Fibroblast of gingiva (primary cell): ENCODE measurements around the gene GRIN2D.
A peak's percentile ranks its signal among the peaks of the same experiment; 100 is the strongest.

ENCODE experiments used
- DNase-seq: peaks from one replicate; pipeline ENCODE4 v3.0.0-alpha.2; 2011; ENCODE audit warnings: low read depth

GRIN2D gene

DNA sequence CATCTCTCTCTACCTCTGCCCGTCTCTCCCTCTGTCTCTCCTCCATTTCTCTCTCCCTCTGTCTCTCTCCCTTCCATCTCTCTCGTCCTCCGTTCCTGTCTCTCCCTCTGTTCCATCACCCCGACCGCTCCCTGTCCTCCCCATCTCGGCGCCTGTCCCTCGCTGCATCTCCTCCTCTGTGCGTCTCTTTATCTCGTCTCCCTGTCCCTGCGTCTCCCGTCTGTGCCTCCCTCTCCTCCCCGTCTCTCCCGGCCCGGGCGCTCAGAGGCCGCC is 4.6 kb downstream of the GRIN2D start:
- no peak for DNase-seq

DNA sequence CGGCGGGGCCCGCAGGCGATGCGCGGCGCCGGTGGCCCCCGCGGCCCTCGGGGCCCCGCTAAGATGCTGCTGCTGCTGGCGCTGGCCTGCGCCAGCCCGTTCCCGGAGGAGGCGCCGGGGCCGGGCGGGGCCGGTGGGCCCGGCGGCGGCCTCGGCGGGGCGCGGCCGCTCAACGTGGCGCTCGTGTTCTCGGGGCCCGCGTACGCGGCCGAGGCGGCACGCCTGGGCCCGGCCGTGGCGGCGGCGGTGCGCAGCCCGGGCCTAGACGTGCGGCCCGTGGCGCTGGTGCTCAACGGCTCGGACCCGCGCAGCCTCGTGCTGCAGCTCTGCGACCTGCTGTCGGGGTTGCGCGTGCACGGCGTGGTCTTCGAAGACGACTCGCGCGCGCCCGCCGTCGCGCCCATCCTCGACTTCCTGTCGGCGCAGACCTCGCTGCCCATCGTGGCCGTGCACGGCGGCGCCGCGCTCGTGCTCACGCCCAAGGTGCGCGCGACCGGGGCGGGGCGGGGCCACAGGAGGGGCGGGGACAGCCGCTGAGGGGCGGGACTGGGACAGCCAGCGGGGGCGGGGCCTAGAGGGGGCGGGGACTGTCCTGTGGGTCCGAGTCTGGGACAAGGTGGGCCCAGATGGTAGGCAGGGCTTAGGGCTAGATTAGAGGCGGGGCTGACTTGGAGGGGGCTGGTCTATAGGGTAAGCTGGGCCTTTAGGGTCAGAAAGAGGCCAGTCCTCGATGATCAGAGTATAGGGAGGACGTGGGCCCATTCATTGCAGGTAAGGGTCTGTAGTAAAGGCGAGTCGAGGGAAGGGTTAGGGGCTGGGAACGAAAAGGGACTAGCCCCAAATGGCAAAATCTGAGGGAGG is 5.1 kb downstream of the GRIN2D start:
- DNase-seq: peak; percentile 84

DNA sequence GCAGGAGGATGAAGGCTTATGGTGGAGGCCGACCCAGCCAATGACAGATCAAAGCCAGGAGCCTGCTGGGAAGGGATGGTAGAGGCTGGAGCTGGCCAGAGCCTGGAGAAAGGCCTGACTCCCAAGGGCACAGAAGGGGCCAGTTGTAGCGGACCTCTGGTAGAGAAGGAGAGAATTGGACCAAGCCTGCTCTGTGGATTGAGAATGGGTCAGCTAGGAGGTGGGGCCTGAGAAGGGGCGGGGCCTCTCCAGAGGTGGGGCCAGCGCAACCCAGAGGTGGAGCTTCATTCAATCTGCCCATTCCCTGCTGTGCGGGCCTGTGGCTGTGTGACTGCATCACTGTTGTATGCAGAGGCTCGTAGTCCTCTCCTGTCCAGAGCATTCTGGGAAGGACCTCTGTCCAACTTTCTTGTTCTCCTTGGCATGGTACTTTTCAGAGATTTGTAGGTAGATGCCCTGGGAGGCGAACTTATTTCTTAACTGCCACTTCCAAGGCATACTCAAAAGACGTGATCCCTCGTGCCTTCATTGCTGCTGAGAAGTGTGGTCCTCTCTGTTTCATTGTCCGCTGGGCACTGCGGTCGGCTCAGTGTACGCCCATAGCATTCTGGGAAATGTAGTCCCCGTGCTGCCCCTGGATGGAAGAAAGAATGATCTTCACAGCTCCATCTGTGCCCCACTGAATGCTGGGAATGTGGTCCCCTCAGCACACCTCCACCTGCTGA is 6.7 kb downstream of the GRIN2D start:
- DNase-seq: peak; percentile 75

DNA sequence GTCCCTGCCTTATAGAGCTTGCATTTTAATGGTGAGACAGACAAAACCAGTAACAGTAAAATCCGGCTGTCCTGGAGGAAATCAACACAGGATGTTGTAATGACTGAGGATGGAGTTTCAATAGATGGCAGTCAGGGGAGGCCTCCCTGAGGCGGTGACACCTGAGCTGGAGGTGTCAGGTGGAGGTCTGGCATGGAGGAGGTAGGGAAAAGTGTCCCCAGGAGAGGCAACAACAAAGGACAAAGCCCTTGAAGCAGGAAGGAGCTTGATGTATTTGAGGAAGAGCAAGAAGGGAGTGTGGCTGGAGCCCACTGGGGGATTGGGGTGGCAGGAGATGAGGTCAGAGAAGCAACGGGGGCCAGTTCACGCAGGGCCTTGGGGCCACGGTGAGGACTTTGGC is 7.8 kb downstream of the GRIN2D start:
- DNase-seq: no peak

DNA sequence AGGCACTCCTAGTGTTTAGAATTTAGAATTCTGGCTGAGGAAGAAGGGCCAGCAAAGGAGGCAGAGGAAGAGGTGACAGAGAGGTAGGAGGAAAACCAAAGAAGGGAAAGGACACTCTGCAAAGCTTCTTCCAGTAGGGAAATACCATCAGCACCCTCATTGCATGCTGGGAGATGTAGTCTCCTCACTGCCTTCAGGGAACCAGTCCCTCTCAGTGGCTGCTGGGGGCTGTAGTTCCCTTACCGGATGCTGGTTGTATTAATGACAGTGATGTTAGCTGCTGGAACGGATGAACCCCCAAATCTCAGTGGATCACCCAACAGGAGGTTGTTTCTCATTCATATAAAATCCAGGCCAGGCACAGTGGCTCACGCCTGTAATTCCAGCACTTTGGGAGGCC is 10.1 kb downstream of the GRIN2D start:
- DNase-seq: peak; percentile 46

DNA sequence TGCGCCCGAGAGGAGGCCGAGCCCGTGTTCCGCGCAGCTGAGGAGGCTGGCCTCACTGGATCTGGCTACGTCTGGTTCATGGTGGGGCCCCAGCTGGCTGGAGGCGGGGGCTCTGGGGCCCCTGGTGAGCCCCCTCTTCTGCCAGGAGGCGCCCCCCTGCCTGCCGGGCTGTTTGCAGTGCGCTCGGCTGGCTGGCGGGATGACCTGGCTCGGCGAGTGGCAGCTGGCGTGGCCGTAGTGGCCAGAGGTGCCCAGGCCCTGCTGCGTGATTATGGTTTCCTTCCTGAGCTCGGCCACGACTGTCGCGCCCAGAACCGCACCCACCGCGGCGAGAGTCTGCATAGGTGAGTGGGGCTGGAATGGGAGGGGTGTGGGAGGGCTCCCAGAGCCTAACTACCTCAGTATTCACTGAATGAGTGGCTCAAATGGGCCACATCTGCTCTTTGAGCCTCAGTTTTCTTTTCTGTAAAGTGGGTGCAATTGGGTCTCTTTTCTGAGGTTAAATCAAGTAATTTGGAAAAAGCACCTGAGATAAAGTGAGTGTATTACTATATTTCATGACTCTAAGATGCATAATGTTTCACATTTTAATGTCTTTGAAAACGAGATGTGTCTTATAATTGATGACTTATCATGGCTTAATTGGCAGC is 11.7 kb downstream of the GRIN2D start:
- no peak for DNase-seq

DNA sequence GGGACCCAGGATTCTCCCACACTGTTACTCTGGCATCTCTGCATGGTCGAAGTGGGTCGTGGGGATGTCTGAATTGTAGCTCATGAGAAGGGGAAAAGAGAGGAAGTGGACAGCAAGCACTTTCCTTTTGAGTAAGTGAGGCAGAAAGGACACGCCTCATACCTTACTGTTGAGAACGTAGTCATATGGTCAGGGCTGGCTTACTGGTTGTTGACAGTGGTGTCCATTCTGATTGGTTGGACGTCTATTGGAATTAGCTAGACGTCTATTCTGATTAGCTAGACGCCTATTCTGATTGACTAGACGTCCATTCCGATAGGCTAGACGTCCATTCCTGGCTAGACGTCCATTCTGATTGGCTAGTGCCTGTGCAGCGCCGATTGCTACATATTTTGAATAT is 12.4 kb downstream of the GRIN2D start:
- DNase-seq: no peak

DNA sequence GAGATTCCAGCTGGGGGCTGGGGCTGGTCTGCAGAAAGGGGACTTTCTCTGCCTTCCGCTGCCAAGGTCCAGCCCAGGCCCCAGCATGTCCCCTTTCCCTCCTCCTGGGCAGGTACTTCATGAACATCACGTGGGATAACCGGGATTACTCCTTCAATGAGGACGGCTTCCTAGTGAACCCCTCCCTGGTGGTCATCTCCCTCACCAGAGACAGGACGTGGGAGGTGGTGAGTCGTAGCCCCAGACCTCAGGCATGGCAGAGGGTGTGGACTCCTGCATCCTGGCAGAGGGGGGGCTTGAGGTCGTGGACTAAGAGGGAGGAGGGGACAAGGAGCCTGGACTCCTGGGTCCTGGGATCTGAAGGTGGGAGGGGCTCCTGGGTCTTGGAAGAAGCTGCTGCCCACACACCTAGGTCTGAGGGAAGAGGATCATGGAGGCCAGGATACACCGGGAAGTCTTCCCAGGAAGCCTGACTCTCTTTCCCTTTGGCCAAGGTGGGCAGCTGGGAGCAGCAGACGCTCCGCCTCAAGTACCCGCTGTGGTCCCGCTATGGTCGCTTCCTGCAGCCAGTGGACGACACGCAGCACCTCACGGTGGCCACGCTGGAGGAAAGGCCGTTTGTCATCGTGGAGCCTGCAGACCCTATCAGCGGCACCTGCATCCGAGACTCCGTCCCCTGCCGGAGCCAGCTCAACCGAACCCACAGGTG is 20.6 kb downstream of the GRIN2D start:
- no peak for DNase-seq

DNA sequence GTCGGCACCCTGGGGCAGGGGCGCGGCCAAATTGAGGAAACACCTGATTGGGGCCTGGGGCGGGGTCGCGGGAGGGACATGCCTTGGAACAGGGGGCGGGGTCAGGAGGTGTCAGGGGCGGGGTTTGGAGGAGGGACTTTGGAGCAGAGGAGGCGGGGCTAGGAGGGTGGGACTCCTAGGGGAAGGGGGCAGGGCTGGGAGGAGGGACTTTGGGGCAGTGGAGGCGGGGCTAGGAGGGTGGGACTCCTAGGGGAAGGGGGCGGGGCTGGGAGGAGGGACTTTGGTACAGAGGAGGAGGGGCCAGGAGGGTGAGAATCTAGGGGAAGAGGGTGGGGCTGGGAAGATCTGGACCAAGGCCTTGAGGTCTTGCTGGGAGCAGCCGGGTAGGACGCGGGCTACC is 21.9 kb downstream of the GRIN2D start:
- peak; percentile 37 for DNase-seq

DNA sequence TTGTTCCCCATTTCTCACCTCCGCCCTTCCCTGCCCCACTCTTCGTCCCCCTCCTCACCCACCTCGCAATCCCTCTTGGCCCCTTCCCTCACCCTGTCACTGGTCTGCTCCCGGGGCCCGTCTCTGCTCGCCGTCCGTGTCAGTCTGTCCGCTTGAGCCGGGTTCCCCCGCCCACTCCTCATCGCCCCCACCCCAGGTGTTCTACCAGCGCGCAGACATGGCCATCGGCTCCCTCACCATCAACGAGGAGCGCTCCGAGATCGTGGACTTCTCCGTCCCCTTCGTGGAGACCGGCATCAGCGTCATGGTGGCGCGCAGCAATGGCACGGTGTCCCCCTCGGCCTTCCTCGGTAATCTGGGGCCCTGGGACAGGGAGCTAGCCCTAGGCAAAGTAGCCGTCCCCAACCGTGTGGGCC is 22.3 kb downstream of the GRIN2D start:
- no peak for DNase-seq

DNA sequence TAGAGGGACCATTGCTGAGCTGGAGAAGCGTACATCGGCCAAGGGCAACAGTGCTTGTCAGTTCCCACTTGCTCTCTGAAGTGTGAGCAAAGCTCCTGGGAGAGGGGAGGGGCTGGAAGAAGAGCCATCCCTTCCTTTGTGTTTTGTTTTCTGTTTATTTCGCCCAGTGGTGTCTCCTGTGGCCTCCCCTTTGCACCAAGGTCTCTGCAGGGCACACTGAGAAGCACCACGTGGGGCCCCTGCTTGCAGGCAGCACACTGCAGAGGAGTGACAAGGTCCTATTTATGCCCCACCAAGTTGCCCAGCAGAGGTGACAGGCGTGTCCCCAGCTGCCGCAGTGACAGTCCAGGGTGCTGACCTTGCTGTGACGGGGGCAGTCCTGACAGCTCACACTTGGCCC is 24.0 kb downstream of the GRIN2D start:
- no peak for DNase-seq

DNA sequence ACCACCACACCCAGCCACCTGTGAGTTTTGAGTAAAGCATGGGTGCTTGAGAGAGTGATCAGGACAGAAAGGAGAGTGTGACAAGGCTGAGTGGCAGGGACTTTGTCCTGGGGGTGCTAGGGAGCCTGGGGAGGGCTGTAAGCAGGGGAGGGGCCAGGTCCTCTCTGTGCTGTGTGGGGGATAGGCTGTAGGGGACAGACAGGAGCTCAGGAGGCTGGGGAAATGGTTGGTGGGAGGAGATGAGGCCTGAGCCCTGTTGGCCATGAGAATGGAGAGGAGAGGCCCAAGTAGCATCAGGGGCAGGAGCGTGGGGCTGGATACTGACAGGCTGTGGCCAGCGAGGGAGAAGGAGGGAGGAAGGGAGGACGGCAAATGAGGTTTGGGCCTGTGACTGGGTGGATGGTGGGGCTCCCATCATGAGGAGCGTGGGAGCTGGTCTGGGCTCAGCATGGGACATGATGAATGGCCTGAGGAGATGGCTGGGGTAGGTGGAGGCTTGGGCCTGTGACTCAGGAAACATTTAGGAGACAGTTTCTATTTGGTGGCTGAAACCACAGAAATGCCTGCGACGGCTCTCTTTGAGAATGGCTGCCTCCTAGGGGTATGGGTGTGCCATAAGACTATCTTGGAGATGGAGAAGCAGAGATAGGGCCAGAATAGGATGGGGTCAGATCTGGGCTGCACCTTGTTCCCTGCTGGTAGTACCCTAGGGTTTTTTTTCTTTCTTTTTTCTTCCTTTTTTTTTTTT is 25.0 kb downstream of the GRIN2D start:
- no peak for DNase-seq

DNA sequence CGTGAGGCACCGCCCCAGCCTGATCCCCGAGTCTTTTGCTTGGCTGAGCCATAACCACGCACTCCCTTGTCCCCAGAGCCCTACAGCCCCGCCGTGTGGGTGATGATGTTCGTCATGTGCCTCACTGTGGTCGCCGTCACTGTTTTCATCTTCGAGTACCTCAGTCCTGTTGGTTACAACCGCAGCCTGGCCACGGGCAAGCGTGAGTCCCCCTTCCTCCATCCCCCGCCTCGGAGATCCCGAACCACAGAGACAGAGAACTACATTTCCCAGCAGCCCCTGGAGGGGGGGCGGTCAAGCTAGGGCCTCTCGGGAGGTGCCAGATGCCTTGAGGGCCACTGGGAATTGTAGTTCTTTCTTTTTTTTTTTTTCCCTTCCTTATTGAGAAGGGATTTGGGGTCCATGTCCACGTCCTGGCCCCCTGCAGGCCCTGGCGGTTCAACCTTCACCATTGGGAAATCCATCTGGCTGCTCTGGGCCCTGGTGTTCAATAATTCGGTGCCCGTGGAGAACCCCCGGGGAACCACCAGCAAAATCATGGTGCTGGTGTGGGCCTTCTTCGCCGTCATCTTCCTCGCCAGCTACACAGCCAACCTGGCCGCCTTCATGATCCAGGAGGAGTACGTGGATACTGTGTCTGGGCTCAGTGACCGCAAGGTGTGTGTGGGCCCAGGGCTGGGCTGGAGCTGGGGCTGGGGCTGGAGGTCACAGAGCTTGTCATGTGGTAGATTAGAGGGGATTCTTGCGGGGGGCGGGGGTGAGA is 25.9 kb downstream of the GRIN2D start:
- peak; percentile 20 for DNase-seq

DNA sequence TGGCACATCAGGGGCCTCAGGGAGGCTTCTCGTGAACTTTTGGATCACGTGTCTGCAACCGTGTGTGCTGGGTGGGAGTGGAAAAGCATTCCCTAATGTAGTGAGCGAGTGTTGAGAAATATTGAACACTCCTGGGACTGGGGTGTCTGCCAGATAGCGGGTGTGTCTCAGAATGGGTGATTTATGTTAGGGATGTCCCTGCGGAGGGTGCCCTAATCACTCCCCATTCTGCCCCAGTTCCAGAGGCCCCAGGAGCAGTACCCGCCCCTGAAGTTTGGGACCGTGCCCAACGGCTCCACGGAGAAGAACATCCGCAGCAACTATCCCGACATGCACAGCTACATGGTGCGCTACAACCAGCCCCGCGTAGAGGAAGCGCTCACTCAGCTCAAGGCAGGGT is 28.1 kb downstream of the GRIN2D start:
- no peak for DNase-seq

DNA sequence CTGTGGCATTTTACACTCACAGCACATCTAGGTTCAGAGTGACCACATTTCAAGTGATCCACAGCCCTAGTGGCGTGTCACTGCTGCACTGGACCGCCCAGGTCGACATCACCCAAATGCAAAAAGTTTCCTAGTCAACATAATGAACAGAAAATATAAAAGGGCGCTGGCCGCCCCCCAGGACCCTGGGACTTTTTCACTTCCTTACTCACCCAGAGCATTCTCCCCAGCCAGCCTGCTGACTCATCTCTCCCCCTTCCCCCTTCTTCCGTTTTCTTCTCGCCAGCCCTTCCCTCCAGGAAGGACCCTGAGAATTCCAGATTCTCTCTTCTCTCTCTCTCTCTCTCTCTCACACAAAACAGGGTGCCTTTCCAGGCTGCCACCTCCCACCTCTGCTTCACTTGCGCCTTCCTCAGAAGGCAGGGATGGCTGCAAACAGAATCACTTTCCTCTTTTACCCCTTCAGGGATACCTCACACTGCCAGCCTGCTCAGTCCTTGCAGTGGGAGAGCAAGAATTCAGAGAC is 31.3 kb downstream of the GRIN2D start:
- no peak for DNase-seq

DNA sequence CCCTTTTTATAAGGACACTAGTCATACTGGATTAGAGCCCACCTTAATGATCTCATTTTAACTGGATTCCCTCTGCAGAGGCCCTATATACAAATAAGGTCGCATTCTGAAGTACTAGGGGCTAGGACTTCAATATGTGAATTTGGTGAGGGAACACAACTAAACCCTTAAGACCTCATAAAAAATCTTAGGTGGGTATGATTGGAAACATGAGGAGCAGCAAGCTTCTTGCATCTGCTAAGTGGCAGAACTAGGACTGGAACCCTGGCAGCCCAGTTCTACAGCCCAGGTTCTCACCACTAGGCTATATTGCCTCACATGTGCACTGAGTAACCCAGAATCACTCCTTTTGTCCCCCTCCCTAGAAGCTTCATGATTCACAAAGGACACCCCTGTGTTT is 35.2 kb downstream of the GRIN2D start:
- no peak for DNase-seq

DNA sequence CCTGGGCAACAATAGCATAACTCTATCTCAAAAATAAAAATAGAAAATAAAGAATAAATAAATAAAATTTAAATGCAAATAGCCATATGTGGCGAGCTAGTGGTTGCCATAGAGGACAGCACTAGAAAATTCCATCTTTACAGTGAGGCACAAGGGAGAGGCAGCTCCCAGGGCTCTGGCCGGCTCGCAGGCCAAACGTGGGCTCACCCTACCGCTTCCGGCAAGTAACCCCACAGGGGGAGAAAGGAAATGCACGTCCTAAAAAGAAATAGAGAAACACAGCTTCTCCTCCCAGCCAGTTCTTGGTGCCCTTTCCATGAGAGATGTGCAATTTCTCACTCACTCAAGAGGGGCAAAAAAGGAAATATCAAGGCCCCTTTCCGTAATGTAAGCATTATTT is 39.9 kb downstream of the GRIN2D start:
- DNase-seq: no peak

DNA sequence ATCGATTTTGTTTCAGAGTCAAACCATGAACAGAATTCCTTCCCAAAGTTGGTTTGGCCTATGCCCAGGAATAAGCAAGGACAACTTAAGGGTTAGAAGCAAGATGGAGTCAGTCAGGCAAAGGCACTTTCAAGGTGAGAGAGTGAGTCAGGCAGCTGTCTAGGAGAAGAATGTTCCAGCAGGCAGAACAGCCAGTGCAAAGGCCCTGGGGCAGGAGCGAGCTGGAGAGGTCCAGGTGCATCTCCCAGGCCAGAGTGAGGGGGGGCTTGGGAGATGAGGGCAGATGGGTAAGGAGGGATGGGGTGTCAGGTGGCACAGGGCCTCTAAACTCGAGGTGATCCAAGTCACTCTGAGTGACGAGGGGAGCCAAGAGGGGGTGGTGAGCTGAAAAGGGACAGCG is 43.1 kb downstream of the GRIN2D start:
- DNase-seq: no peak

DNA sequence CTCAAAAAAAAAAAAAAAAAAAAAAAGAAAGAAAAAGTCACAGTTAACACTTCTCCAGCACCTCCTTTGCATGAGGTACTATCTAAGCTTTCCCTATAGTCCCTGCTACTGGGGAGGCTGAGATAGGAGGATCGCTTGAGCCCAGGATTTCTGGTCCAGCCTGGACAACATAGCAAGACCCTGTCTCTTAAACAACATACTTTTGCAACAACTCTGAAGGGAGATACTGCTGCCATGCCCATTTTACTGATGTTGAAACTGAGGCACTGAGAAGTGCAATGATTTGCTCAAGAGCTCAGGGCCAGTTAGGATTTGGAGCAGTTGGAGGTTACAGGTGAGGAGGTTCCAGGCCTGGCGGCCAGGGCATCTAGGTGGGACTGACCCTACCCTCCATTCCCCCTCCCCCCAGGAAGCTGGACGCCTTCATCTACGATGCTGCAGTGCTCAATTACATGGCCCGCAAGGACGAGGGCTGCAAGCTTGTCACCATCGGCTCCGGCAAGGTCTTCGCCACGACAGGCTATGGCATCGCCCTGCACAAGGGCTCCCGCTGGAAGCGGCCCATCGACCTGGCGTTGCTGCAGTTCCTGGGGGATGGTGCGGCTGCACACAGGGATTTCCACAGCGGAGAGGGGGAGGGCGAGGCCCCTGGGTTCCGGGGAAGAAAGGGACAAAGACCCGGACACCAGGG is 48.0 kb downstream of the GRIN2D start:
- DNase-seq: no peak
